Left lobe of liver (tissue), 2 donors: Measurements from ENCODE around the gene TSPOAP1. TPM values are rescaled to one million over a fixed set of nuclear protein-coding genes. Genes with fewer than 3 reads are reported as not detected.

Source experiments
- ATAC-seq: fragments of 200-7000 bp; cut with Tn5 transposase; one replicate; pipeline ENCODE4 v1.9.1; 2020; ENCODE audit warnings: mild to moderate bottlenecking, moderate library complexity
- DNase-seq: peaks from one replicate; pipeline ENCODE4 v3.0.0-alpha.2; 2020; ENCODE audit warnings: low spot score
- total RNA-seq: library from RNA; stranded (reverse); gene quantifications from one replicate; pipeline ENCODE4 v1.2.1, GENCODE V29; 2021
- donor health status: DM: no; HTN: no; CAD: no; lungs with moderate emphysema.
- donor health status: DM: no; HTN: yes; CAD: no.

The TSPOAP1 gene
- total RNA-seq, 1 donor from 2014 or later = 6.5 TPM

DNA sequence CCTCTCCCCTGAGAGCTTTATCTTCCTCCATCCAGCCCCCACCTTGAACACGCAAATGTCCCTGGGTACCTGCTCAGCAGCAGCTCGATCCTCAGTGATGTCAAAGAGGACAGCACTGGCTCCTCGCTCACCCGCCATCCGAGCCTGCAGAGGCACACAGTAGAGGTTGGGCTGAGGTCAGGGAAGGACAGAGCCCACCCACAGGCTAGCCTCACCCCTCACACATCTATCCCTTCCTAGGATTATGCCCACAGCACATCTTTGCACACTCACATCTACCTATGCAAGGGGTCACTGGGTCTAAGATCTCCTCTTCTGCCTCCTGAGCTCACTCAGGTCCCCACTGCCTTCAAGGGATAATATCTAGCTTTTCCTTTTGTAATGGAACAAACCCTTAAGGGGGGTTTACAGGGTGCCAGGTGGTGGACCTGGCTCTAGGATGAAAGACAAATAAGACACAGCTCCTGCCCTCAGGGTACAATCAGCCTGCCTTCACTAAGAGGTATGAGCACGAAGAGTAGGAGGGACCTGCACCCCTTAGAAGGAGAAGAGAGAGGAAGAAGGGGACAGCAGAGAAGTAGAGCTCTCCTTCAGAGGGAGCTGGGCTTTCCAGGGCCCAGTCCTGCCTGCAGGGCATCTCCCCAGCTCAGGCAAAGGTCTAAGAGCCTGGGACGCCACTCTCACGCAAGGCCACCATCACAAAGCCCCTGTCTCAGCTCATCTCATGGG is 35.0 kb upstream of the TSPOAP1 start:
- no peak for DNase-seq
- ATAC-seq = no peak

DNA sequence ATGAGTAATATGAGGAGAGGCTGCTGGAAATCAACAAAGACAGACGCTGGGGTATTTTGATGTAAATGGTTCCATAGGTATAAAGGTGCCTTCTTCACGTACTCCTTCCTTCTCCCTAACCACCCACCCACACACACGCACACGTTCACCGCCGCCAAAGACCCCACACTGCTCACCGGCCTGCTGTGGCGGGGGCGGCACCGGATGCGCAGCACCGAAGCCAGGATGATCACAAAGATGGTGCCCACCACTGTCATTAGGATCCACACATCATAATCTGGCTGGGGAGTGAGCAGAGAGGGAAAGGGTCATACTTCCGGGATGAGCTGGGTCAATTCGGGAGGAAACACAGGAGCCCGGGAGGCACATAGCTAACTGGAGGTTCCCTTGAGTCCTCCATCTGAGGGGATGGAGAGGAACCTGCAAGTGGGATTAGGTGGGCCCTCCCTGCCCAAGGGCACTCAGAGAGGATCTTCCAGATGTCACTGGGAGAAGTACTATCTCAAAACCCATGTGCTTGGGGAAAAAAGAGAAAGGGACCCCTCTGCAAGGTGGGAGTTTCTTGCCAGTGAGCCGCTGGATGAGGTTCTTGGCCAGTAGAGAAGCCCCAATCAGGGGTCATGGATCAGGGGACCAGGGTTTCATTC is 33.9 kb upstream of the TSPOAP1 start:
- no peak for DNase-seq
- no peak for ATAC-seq

- ATAC-seq (peak; percentile 53), DNase-seq (no peak)
Measured at GRCh38 chr17:58360296-58361063, 31.9 kb upstream of the TSPOAP1 start.

- ATAC-seq (no peak), DNase-seq (no peak)
Measured at GRCh38 chr17:58358408-58359172, 30.0 kb upstream of the TSPOAP1 start.

DNA sequence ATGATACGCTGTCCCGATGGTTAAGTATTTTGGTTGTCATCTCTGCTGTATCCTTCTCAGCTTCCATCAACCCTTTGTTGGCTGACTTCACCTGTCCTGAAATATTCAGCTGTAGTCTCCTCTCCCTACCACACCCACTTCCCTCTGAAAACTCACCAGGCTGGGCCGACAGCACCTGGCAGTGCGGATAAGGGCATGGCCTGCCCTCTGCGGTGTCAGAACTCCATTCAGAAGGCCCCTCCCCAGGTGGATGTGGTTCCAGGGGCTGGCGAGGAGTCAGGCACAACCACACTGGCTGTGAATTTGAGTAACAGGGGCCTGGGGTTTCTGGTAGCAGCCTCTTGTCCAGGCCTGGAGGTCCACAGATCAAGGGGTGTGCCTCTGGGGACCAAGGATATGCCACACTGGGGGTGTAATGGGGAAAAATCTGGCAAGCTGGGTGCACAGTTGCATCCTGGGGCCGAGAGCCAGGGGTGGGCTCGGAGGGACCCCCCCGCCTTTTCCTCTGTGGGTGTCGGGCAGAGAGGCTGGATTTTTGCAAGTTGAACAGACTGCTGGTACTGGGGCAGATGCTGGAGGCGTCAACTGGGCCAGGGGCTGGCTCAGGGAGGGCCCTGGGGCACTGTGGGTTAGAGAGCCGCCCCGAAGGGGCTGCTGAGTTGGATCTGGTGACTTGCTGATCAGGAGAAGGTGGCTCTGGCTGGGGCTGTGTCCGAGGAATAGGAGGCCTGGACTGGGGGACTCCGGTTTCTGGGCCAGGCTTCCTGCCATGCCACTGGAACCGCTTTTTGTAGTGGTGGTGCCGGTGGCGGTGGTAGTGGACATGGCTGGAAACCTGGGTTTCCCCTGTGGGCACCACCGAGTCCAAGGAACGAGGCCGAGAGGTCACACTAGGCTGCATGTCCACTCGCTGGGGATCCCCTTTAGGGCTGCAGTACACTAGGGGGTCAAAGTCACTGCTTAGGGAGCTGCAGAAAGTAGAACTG is 29.0 kb upstream of the TSPOAP1 start:
- no peak for ATAC-seq
- no peak for DNase-seq

- no peak for ATAC-seq
- no peak for DNase-seq
Measured at GRCh38 chr17:58356231-58356630, 27.6 kb upstream of the TSPOAP1 start.

DNA sequence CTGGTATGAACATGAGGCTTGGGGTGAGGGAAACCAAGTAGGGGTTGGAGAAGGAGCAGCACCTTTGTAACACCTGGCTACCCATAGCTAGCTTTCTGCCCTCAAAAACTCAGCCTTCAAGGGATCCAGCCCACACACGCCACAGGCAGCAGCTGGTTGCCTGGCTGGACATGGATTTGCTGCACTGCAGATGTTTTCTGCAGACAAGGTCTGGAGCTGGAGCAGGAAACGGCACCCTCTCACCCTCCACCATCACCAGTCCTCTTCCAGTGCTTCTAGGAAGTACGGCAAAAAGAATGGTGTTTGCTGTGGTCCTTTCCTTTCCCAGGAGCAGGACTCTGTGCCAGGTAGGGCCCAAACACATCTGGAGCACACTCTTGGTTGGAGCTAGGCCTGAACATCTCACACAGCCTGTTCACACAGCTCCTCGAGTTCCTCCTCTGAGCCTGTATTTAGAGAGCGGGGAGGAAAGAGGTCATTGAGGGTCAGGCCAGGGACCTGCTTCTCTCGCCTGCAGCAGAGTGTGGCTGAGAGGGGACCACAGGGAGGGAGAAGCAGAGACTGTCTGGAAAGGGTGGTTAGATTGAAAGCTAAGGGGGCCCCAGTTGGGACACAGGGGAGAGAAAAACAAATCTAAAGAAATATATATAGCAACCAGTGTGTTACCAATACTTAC is 26.1 kb upstream of the TSPOAP1 start:
- DNase-seq (no peak), ATAC-seq (no peak)

- DNase-seq = no peak
- no peak for ATAC-seq
Measured at GRCh38 chr17:58353389-58353825, 24.8 kb upstream of the TSPOAP1 start.

DNA sequence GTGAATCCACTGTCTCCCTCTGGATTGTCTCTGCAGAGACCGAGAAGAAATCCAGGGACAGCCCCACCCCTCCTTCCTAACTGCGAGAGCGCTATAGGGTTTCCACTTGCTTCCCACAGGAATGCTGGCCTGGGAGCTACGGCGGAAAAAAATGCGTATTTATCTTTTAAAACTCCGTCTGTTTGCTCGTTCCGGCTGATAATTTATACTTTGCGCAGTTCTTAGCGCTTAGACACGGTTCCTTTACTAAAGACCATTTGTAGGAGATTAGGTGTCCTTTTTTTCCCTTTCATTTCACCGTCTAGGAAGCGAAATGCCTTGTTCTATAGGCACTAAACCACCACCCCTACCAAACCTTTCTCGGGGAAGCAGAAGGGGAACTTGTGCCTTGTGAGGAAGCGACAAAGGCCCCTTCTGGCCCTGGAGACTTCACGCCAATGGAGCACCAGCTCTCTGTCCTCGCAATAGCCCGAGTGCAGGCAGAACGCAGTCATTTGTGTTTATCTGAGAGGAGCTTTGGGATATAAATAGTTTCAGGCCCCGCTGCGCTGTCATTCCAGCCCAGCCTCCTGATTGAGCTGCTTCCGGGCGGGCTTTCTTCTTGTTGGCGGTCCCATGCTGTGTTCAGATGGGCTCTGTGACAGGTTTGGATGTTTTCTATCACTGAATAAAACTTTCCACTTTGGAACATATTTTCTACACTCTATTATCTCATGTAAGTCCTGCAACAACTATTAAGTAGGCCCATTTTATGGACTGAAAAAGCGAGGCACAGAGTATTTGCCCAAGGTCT is 24.2 kb upstream of the TSPOAP1 start:
- DNase-seq (no peak), ATAC-seq (peak; percentile 57)

DNA sequence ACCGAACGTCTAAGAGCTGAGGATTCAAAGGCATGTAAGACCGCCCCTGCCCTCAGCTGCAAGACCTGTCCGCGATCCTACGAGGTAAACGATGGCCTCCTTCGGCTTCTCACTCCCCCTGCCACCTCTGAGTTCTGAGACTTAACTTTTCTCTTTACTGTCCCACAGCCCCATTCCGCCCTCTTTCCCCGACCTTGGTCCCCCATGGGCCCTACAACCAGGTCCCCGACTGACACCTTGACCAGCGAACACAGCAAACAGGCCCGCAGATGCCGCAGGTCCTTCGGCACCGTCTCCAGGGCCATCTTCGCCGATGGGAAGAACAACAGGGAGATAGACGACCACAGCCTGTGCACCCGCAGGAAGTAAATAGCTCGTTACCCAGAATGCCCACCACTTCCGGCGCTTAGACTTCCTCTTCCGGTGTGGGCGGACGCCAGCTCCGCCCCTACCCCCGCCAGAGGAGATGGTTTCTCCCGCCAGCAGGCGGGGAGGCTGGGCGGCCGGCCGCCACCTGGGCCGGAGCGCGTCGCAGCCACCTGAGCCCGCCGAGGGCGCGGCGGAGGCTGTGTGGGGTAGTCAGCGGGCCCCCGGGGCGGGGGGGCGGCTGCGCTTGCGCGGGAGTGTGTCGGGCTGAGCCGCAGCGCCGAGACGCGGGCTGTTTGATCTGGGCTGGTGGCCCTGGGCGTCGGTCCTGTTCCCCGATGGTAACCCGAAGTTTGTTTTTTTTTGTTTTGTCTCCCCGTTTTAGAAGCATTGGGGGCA is 23.4 kb upstream of the TSPOAP1 start, which contains the start of gene SUPT4H1:
SUPT4H1 (minus strand) TSS at position 371 of the 765 bp plus-strand sequence; CDS start at position 305, 66 bp downstream.
- ATAC-seq (peak; percentile 97), DNase-seq (peak; percentile 94)

GRCh38 chr17:58351182-58351581 is 22.6 kb upstream of the TSPOAP1 start:
- ATAC-seq = no peak
- DNase-seq = no peak

DNA sequence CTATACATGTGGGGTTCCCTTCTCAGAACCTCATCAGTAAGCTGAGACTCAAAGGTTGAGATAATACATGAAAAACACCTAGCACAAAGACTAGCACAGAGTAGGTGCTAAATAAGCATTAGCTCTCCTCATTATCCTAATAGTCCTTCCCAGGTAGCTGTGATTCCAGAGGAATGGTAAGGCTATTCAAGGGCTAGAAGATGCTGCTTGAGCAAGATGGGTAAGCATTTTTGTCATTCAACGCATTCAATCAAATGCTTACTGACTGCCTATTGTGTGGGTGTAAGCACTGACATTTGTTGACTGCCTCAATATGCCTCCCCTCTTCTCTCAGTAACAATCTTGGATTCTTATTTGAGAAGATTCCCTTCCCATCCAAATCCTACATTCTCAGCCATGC is 19.4 kb upstream of the TSPOAP1 start:
- no peak for DNase-seq
- no peak for ATAC-seq

DNA sequence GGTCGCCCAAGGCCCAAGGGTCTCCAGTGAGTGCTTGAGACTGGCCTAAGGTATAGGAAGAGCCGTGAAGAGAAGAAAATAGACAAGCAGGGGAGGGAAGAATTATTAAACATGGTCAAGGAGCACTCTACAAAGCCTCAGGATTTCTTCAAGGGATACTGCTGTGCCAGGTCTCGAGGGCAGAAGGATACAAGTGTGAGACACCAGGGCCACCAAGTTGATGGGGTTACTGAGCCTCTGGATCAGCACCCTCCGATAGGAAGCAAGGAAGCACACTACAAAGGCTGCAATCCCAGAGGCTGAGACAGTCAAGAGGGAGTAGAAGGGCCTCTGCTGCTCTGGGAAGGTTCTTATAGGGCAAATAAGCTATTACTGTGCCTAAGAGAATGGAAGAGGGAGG is 16.9 kb upstream of the TSPOAP1 start:
- ATAC-seq = no peak
- no peak for DNase-seq

- ATAC-seq (no peak), DNase-seq (no peak)
Measured at GRCh38 chr17:58344791-58345157, 16.2 kb upstream of the TSPOAP1 start.

DNA sequence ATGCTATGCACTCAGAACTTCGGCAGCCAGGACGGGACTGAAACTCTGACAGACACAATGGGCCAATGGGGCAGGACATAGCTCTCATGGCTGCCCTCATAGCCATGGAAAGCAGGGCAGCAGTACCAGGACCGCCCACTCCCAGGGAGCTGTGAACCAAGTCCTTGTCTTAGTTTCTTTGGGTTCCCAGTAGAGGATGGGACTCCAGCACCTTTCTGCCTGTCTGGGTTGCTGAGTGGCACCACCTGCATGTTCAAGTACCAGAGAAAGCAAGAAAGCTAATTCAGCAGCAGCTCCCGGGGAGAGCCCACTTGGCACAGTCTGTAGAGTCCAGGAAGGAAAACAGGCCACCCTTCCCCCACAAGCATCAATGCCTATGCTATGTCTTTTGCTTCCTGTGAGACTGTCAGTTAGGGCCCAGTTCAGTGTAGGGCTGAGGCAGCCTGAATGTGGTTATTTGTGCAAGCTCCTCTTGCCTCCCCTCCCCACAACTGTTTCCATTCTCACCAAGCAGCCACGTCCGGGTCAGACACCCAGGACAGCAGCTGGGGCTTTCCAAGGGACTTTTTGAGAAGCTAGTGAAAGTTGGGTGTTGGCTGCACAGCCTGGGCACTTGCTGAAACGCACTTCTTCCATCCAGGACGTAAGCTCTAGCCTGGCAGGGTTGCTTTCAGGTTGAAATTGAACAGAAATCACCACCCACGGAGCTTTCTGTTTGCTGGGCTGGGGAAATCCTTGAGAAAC is 15.6 kb upstream of the TSPOAP1 start:
- DNase-seq (no peak), ATAC-seq (peak; percentile 44)

- no peak for ATAC-seq
Measured at GRCh38 chr17:58343131-58343530, 14.5 kb upstream of the TSPOAP1 start.

More at GRCh38 chr17:58343131-58343530, 14.5 kb upstream of the TSPOAP1 start:
- no peak for DNase-seq
